DOHH2 (cell line): ENCODE results near the gene NLK.

Experiments used
- EZH2phosphoT487 ChIP-seq: fragments of 200-600 bp; sonication (generic); IDR thresholded peaks from 2 replicates; pipeline ENCODE4 v1.6.1; 2017; ENCODE audit warnings: borderline replicate concordance, mild to moderate bottlenecking, antibody characterized with exemption, low read length, moderate library complexity, mixed read lengths
- TF ChIP-seq, protein P1 (sequence below): fragments of 200-600 bp; sonication (generic); IDR thresholded peaks from one replicate; pipeline ENCODE4 v1.5.1; 2014; ENCODE audit warnings: antibody characterized with exemption, mild to moderate bottlenecking, low read depth, low read length; ENCODE audit not compliant: poor library complexity, severe bottlenecking

DNA sequence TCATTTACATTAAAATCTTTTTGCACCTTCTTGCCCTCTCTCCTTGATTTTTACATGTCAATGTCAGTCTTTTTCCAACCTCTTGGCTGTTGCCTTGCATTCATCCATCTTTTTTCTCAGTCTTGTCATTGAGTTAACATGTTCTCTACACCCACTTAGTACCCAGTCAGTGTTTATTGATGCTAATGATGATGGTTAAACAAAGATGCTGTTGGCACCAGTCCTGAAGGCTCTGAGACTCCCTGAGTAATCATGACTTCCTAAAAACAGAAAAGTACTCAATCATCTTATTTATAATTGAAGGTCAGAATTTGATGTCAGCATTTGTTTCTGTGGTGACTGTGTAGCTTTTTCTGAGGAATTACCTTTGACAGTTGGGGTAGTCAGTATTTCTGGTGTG, 104.5 kb downstream of the NLK start:
- TF ChIP-seq, protein P1, sequence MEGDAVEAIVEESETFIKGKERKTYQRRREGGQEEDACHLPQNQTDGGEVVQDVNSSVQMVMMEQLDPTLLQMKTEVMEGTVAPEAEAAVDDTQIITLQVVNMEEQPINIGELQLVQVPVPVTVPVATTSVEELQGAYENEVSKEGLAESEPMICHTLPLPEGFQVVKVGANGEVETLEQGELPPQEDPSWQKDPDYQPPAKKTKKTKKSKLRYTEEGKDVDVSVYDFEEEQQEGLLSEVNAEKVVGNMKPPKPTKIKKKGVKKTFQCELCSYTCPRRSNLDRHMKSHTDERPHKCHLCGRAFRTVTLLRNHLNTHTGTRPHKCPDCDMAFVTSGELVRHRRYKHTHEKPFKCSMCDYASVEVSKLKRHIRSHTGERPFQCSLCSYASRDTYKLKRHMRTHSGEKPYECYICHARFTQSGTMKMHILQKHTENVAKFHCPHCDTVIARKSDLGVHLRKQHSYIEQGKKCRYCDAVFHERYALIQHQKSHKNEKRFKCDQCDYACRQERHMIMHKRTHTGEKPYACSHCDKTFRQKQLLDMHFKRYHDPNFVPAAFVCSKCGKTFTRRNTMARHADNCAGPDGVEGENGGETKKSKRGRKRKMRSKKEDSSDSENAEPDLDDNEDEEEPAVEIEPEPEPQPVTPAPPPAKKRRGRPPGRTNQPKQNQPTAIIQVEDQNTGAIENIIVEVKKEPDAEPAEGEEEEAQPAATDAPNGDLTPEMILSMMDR: no peak
- TF ChIP-seq EZH2phosphoT487: no peak
